ENCODE data around the gene TIMM17A. TPM values are rescaled to one million over a fixed set of nuclear protein-coding genes. Genes with fewer than 3 reads are reported as not detected.

TIMM17A gene
- total and polyA plus RNA-seq, 7 donors = 45.4 to 176 (median 82.6) TPM

DNA sequence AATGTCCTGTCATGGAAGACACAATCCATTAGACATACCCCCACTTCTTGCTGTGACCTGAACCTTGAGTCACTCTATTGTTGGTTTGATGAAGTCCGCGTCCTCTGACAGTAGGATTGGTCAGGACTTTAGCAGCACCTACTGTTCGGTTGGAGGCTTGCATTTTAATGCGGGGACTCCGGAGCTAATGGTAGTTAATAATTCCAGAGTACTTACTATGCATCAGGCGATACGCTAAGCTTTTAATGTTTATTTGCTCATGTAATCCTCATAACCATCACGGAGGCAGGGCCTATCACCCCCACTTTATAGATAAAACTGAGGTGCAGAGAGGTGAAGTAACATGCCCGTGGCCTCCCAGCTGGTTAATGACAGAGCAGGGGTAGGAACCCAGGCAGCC is 47.2 kb downstream of the TIMM17A start:
- Histone ChIP-seq H3K36me3 (ENCODE audit: insufficient read depth in 1 of 2, low read depth in 1 of 2) (peaks cover 12 to 88% of the 10 kb centered on the region in 2 donors), H3K4me3 (no peak overlapping the region), H3K9me3 (no peaks in the 10 kb centered on the region), H3K4me1 (no peaks in the 10 kb centered on the region), H3K27ac (no peak overlapping the region), H3K27me3 (ENCODE audit: insufficient read depth in 3 of 3, low read length in 2 of 3) (no peaks in the 10 kb centered on the region)
- DNase-seq (no peak), ATAC-seq (no peak)
- TF ChIP-seq, protein P1, sequence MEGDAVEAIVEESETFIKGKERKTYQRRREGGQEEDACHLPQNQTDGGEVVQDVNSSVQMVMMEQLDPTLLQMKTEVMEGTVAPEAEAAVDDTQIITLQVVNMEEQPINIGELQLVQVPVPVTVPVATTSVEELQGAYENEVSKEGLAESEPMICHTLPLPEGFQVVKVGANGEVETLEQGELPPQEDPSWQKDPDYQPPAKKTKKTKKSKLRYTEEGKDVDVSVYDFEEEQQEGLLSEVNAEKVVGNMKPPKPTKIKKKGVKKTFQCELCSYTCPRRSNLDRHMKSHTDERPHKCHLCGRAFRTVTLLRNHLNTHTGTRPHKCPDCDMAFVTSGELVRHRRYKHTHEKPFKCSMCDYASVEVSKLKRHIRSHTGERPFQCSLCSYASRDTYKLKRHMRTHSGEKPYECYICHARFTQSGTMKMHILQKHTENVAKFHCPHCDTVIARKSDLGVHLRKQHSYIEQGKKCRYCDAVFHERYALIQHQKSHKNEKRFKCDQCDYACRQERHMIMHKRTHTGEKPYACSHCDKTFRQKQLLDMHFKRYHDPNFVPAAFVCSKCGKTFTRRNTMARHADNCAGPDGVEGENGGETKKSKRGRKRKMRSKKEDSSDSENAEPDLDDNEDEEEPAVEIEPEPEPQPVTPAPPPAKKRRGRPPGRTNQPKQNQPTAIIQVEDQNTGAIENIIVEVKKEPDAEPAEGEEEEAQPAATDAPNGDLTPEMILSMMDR (IDR thresholded peaks at IDR 0.05) = no peak
- WGBS, 3 donors = 78 to 88% (median 87%) methylated on average over 9 of the region's 9 CpGs
- intact Hi-C loops (cut with DNase I) = no loop called here

DNA sequence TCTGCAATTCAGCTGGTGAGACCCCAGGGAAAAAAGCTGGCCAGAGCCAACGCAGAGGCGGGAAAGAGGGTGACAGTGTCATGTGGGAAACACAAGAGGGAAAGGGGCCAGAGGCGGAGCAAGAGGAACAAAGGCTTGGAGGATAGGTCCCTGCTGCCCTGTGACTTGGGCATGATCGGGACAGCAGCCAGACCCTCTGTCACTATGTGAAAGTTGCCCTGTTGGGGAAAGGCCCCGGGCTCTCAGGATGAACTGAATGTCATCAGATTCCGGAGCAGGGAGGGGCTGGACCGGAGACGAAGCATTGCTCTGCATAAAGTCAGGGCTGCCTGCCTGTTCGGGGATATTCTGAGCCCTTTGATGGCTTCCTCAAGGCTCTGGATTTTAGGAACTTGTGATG is 49.4 kb downstream of the TIMM17A start:
- ATAC-seq (no peak), DNase-seq (no peak)
- Histone ChIP-seq H3K27me3 (ENCODE audit: insufficient read depth in 3 of 3, low read length in 2 of 3) (no peaks in the 10 kb centered on the region), H3K27ac (no peak overlapping the region), H3K4me1 (no peaks in the 10 kb centered on the region), H3K4me3 (no peak overlapping the region), H3K9me3 (no peaks in the 10 kb centered on the region), H3K36me3 (ENCODE audit: insufficient read depth in 1 of 2, low read depth in 1 of 2) (peaks cover 12 to 74% of the 10 kb centered on the region in 2 donors)
- intact Hi-C loops (cut with DNase I) = loop anchor here in 1 of 2 donors (5.0 kb wide), 1 partner anchor 118 kb away; the partner anchor contains the start of gene GPR37L1
- WGBS, 3 donors = 78 to 83% (median 81%) methylated on average over 9 of the region's 9 CpGs
- TF ChIP-seq, protein P1 (IDR thresholded peaks at IDR 0.05) = no peak

DNA sequence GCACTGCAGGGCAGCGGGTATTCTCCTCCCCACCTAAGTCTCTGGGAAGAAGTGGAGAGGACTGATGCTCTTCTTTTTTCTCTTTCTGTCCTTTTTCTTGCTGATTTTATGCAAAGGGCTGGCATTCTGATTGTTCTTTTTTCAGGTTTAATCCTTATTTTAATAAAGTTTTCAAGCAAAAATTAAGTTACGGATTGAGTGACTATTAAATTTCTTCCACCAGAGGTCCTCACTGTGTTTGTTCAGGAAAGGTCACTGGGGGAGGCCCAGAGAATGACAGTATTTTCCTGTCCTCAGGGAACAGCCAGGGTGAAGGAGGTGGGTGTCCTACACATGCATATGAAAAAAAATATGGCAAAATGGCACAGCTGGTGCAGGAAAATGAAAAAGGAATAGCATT is 50.7 kb downstream of the TIMM17A start:
- Histone ChIP-seq H3K9me3 (no peaks in the 10 kb centered on the region), H3K27ac (no peak overlapping the region), H3K4me1 (no peaks in the 10 kb centered on the region), H3K27me3 (ENCODE audit: insufficient read depth in 3 of 3, low read length in 2 of 3) (no peaks in the 10 kb centered on the region), H3K36me3 (ENCODE audit: insufficient read depth in 1 of 2, low read depth in 1 of 2) (peaks cover 12 to 62% of the 10 kb centered on the region in 2 donors), H3K4me3 (no peak overlapping the region)
- ATAC-seq = no peak
- intact Hi-C loops (cut with DNase I) = loop anchor here in 1 of 2 donors (5.0 kb wide), 1 partner anchor 116 kb away; the partner anchor contains the start of gene GPR37L1
- TF ChIP-seq, protein P1 (IDR thresholded peaks at IDR 0.05) = peak; percentile 19
- no peak for DNase-seq
- WGBS, 3 donors = 68 to 80% (median 78%) methylated on average over 2 of the region's 2 CpGs

DNA sequence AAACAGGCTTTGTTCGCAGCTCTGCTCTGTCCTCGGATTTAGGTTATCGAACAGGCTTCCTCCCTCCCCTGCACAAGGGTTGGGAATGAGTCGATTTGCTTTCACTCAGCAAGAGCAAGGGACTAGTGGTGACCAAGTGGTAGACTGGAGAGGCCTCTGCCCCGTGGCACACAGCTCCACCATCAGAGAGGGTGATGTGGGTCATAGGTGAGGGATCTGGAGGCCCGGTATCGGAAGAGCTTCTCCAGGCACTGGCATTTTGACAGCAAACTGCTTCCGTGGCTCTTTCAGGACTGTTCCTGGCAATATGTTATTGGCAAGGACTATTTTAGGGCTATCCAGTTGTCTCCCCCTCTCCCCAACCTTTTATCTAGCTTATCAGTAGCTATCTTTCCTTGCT is 52.0 kb downstream of the TIMM17A start:
- Histone ChIP-seq H3K4me3 (no peak overlapping the region), H3K36me3 (ENCODE audit: insufficient read depth in 1 of 2, low read depth in 1 of 2) (peaks cover 12 to 48% of the 10 kb centered on the region in 2 donors), H3K27me3 (ENCODE audit: insufficient read depth in 3 of 3, low read length in 2 of 3) (no peaks in the 10 kb centered on the region), H3K27ac (no peak overlapping the region), H3K4me1 (no peaks in the 10 kb centered on the region), H3K9me3 (no peaks in the 10 kb centered on the region)
- ATAC-seq (no peak), DNase-seq (no peak)
- intact Hi-C loops (cut with DNase I) = loop anchor here in 1 of 2 donors (5.0 kb wide), 1 partner anchor 115 kb away; the partner anchor contains the start of gene GPR37L1
- TF ChIP-seq, protein P1 (IDR thresholded peaks at IDR 0.05) = no peak
- WGBS, 3 donors = 68 to 76% (median 72%) methylated on average over 8 of the region's 8 CpGs

Data from psoas muscle (tissue), 8 donors.